ENCODE results near the gene MYO1C.
"Not testable (repeated sequence)": the region's sequence is repeated elsewhere in the genome, so short reads cannot be mapped to it uniquely, and the experiment has no call there.

Gene MYO1C

GRCh38 chr17:1455291-1455796 lies 37.1 kb downstream of the MYO1C start:
- Histone ChIP-seq H3K4me1 (peaks cover 32% of the 10 kb centered on the region), H4K20me1 (peaks cover 57% of the 10 kb centered on the region), H3K27me3 (no peaks in the 10 kb centered on the region), H3K4me3 (peak overlapping the region; percentile 100), H3K36me3 (peaks cover 31% of the 10 kb centered on the region), H3K9ac (peak overlapping the region; percentile 98), H3K9me3 (no peaks in the 10 kb centered on the region), H3K4me2 (peak overlapping the region; percentile 94), H3K27ac (peak overlapping the region; percentile 97)
- TF ChIP-seq Cebpa-rat (IDR thresholded peaks at IDR 0.05) = no peak

GRCh38 chr17:1454541-1454940 lies 37.9 kb downstream of the MYO1C start:
- Histone ChIP-seq H3K36me3 (peaks cover 40% of the 10 kb centered on the region), H4K20me1 (peaks cover 63% of the 10 kb centered on the region)

DNA sequence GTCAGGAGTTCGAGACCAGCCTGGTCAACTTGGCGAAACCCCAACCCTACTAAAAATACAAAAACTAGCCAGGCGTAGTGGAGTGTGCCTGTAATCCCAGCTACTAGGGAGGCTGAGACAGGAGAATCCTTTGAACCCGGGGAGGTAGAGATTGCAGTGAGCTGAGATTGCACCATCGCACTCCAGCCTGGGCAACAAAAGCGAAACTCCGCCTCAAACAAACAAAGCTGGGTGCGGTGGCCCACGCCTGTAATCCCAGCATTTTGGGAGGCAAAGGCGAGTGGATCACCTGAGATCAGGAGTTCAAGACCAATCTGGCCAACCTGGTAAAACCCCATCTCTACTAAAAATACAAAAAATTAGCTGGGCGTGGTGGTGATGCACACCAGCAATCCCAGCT lies 38.8 kb downstream of the MYO1C start:
- Histone ChIP-seq H3K4me2 (peak overlapping the region; percentile 94; the same call in 1 of the 2 replicates), H4K20me1 (peaks cover 72% of the 10 kb centered on the region), H3K36me3 (peaks cover 48% of the 10 kb centered on the region), H3K4me1 (peaks cover 32% of the 10 kb centered on the region)
- not testable (repeated sequence) for H3K4me3 ChIP-seq, H3K9ac ChIP-seq, H3K27ac ChIP-seq, H3K27me3 ChIP-seq, H3K9me3 ChIP-seq

More at GRCh38 chr17:1454541-1454940, 37.9 kb downstream of the MYO1C start:
- no peak for TF ChIP-seq Cebpa-rat (IDR thresholded peaks at IDR 0.05)
- Histone ChIP-seq H3K27me3 (no peaks in the 10 kb centered on the region), H3K4me2 (peak overlapping the region; percentile 94), H3K27ac (no peak overlapping the region), H3K4me1 (peaks cover 32% of the 10 kb centered on the region), H3K9me3 (no peaks in the 10 kb centered on the region), H3K4me3 (peak overlapping the region; percentile 100), H3K9ac (peak overlapping the region; percentile 98)

GRCh38 chr17:1452836-1453235 lies 39.6 kb downstream of the MYO1C start:
- no peak for TF ChIP-seq Cebpa-rat (IDR thresholded peaks at IDR 0.05)
- H3K4me2 ChIP-seq = no peak overlapping the region
- H3K9me3 ChIP-seq = no peaks in the 10 kb centered on the region
- peaks cover 56% of the 10 kb centered on the region for H3K36me3 ChIP-seq
- H3K4me3 ChIP-seq = no peak overlapping the region
- no peaks in the 10 kb centered on the region for H3K27me3 ChIP-seq
- H4K20me1 ChIP-seq = peaks cover 80% of the 10 kb centered on the region
- no peak overlapping the region for H3K9ac ChIP-seq
- peaks cover 39% of the 10 kb centered on the region for H3K4me1 ChIP-seq
- no peak overlapping the region for H3K27ac ChIP-seq

- not testable (repeated sequence) for H3K27ac ChIP-seq, H3K4me2 ChIP-seq, H3K27me3 ChIP-seq, H3K4me3 ChIP-seq, H3K9me3 ChIP-seq, H3K9ac ChIP-seq
- peaks cover 75% of the 10 kb centered on the region for H3K36me3 ChIP-seq
- H3K4me1 ChIP-seq = peaks cover 44% of the 10 kb centered on the region
- H4K20me1 ChIP-seq = peaks cover 100% of the 10 kb centered on the region
Measured at GRCh38 chr17:1450261-1450660, 42.2 kb downstream of the MYO1C start.

- H3K36me3 ChIP-seq = peaks cover 81% of the 10 kb centered on the region
- H3K4me2 ChIP-seq = no peak overlapping the region
- TF ChIP-seq Cebpa-rat (IDR thresholded peaks at IDR 0.05) = no peak
- no peak overlapping the region for H3K4me3 ChIP-seq
- H3K9me3 ChIP-seq = no peaks in the 10 kb centered on the region
- peaks cover 100% of the 10 kb centered on the region for H4K20me1 ChIP-seq
- no peak overlapping the region for H3K9ac ChIP-seq
- no peaks in the 10 kb centered on the region for H3K27me3 ChIP-seq
- no peak overlapping the region for H3K27ac ChIP-seq
- H3K4me1 ChIP-seq = peaks cover 37% of the 10 kb centered on the region
Measured at GRCh38 chr17:1449412-1449967, 43.0 kb downstream of the MYO1C start.

GRCh38 chr17:1447052-1447451 lies 45.4 kb downstream of the MYO1C start:
- H3K4me1 ChIP-seq = peaks cover 20% of the 10 kb centered on the region
- peak overlapping the region; percentile 66 for H3K27ac ChIP-seq
- no peaks in the 10 kb centered on the region for H3K9me3 ChIP-seq
- H3K4me3 ChIP-seq = no peak overlapping the region; the same call in 1 of the 2 replicates
- H3K27me3 ChIP-seq = no peaks in the 10 kb centered on the region
- peaks cover 86% of the 10 kb centered on the region for H3K36me3 ChIP-seq
- peak overlapping the region; percentile 76 for H3K4me2 ChIP-seq
- H4K20me1 ChIP-seq = peaks cover 100% of the 10 kb centered on the region
- no peak for TF ChIP-seq Cebpa-rat (IDR thresholded peaks at IDR 0.05)
- H3K9ac ChIP-seq = peak overlapping the region; percentile 54; the same call in 1 of the 2 replicates

- Histone ChIP-seq H3K36me3 (peaks cover 87% of the 10 kb centered on the region), H3K4me1 (peaks cover 20% of the 10 kb centered on the region), H3K4me3 (no peak overlapping the region), H3K27me3 (no peaks in the 10 kb centered on the region), H3K9ac (no peak overlapping the region), H4K20me1 (peaks cover 100% of the 10 kb centered on the region), H3K4me2 (no peak overlapping the region), H3K9me3 (no peaks in the 10 kb centered on the region), H3K27ac (no peak overlapping the region)
- no peak for TF ChIP-seq Cebpa-rat (IDR thresholded peaks at IDR 0.05)
Measured at GRCh38 chr17:1446201-1446600, 46.3 kb downstream of the MYO1C start.

- not testable (repeated sequence) for H3K4me3 ChIP-seq, H3K27ac ChIP-seq, H3K9ac ChIP-seq, H3K27me3 ChIP-seq, H3K9me3 ChIP-seq, H3K4me2 ChIP-seq
- H3K4me1 ChIP-seq = peaks cover 20% of the 10 kb centered on the region
- H3K36me3 ChIP-seq = peaks cover 87% of the 10 kb centered on the region
- H4K20me1 ChIP-seq = peaks cover 100% of the 10 kb centered on the region
Measured at GRCh38 chr17:1445695-1446094, 46.8 kb downstream of the MYO1C start.

- Histone ChIP-seq H3K4me1 (peaks cover 12% of the 10 kb centered on the region), H3K36me3 (peaks cover 80% of the 10 kb centered on the region), H4K20me1 (peaks cover 100% of the 10 kb centered on the region)
- not testable (repeated sequence) for H3K4me2 ChIP-seq, H3K9ac ChIP-seq, H3K27ac ChIP-seq, H3K4me3 ChIP-seq, H3K27me3 ChIP-seq, H3K9me3 ChIP-seq
Measured at GRCh38 chr17:1442721-1443120, 49.8 kb downstream of the MYO1C start.

DNA sequence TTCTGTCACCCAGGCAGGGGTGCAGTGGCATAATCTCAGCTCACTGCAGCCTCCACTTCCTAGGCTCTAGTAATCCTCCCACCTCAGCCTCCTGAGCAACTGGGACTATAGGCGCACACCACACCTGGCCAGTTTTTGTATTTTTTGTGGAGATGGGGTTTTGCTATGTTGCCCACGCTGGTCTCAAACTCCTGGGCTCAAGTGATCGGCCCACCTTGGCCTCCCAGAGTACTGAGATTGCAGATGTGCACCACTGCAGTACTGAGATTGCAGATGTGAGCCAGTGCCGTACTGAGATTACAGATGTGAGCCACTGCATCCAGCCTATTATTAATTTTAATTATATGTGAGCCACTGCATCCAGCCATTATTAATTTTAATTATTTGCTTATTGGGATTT lies 50.3 kb downstream of the MYO1C start:
- Histone ChIP-seq H3K4me1 (peaks cover 7% of the 10 kb centered on the region), H3K36me3 (peaks cover 83% of the 10 kb centered on the region), H3K27ac (no peak overlapping the region), H3K9ac (no peak overlapping the region), H3K4me3 (no peak overlapping the region), H3K4me2 (no peak overlapping the region), H4K20me1 (peaks cover 100% of the 10 kb centered on the region), H3K27me3 (no peaks in the 10 kb centered on the region), H3K9me3 (no peaks in the 10 kb centered on the region)
- TF ChIP-seq Cebpa-rat (IDR thresholded peaks at IDR 0.05) = no peak
